ENCODE results near the gene PRICKLE3.

DNA sequence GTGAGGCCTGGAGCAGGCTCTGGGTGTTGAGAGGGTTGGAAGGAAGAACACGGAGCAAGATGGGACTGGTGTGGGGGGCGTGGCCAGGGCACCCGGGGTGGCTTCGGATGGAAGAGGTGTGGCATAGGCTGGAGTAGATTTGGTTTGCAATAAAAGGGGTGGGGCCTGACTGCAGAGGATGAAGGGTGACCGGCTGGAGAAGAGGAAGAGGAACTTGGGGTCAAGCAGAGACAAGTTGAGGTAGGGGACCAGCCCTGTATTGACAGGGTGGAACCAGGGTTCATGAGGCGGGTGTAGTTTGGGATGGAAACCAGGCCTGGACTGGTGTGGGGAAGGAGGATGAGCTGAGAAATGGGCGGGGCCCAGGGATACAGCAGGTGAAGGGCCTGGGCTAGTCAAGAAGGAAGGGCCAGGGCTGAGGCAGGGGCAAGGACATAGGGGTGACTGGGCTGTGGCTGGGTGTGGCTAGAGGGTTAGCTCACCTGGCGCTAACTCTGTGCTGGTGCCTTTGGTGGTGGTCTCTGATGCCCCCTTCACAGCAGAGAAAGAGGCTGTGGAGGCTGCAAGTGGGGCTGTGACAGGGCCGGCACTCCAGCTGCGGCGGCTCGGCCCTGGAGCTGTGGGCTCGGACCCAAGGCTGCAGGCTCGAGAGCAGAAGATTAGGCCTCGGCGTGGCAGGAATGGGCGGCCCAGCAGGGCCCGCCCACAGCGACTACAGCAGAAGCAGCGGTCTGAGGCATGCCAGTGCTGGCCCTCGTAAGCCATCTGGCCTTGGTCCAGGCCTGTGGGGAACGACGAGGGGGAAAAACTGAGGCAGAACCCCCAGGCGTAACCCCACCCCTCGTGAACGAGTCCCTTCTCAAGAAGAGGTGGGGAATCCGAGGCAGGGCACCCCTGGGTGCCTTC lies 9.5 kb downstream of the PRICKLE3 start:
- no peak for TF ChIP-seq POLR2A (IDR thresholded peaks at IDR 0.05)
- TF ChIP-seq, protein P1, sequence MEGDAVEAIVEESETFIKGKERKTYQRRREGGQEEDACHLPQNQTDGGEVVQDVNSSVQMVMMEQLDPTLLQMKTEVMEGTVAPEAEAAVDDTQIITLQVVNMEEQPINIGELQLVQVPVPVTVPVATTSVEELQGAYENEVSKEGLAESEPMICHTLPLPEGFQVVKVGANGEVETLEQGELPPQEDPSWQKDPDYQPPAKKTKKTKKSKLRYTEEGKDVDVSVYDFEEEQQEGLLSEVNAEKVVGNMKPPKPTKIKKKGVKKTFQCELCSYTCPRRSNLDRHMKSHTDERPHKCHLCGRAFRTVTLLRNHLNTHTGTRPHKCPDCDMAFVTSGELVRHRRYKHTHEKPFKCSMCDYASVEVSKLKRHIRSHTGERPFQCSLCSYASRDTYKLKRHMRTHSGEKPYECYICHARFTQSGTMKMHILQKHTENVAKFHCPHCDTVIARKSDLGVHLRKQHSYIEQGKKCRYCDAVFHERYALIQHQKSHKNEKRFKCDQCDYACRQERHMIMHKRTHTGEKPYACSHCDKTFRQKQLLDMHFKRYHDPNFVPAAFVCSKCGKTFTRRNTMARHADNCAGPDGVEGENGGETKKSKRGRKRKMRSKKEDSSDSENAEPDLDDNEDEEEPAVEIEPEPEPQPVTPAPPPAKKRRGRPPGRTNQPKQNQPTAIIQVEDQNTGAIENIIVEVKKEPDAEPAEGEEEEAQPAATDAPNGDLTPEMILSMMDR (IDR thresholded peaks at IDR 0.05): no peak

All from gastroesophageal sphincter (tissue), 3 donors.